Sigmoid colon (tissue), 7 donors: ENCODE data around the gene VWA3B. TPM values are rescaled to one million over a fixed set of nuclear protein-coding genes. Genes with fewer than 3 reads are reported as not detected.
"Not testable (repeated sequence)": the region's sequence is repeated elsewhere in the genome, so short reads cannot be mapped to it uniquely, and the experiment has no call there.

Source experiments
- DNase-seq: peaks from one replicate; pipeline ENCODE4 v3.0.0-alpha.2; 2019
- H3K27ac ChIP-seq, 4 donors: fragments of 200-600 bp; sonication (generic); one replicate each; pipeline ENCODE4 v1.5.1; 2016 to 2019; ENCODE audit warnings: mild to moderate bottlenecking in 1 of 4
- H3K27me3 ChIP-seq, 3 donors: fragments of 200-600 bp; sonication (generic); one replicate each; pipeline ENCODE4 v1.5.1; 2019; ENCODE audit warnings: mild to moderate bottlenecking in 1 of 3
- H3K36me3 ChIP-seq, 4 donors: fragments of 200-600 bp; sonication (generic); one replicate each; pipeline ENCODE4 v1.5.1; 2016 to 2019
- H3K4me1 ChIP-seq, 4 donors: fragments of 200-600 bp; sonication (generic); one replicate each; pipeline ENCODE4 v1.5.1; 2017 to 2019
- H3K4me3 ChIP-seq, 4 donors: fragments of 200-600 bp; sonication (generic); one replicate each; pipeline ENCODE4 v1.5.1; 2017 to 2019; ENCODE audit warnings: mild to moderate bottlenecking in 2 of 4, moderate library complexity in 1 of 4
- H3K9me3 ChIP-seq, 4 donors: fragments of 200-600 bp in 3 of 4; sonication (generic) in 3 of 4; one replicate each; pipeline versions ENCODE4 v1.5.1 to v1.6.1; 2013 to 2019
- EP300 ChIP-seq, 4 donors: sonication (generic); formaldehyde crosslinking; IDR thresholded peaks; one replicate each; pipeline ENCODE4 v1.6.1; 2017; ENCODE audit warnings: antibody characterized with exemption in 4 of 4
- POLR2A ChIP-seq, 2 donors: fragments of 450-650 bp; IDR thresholded peaks; one replicate each; pipeline ENCODE4 v1.6.1; 2016; ENCODE audit warnings: antibody characterized with exemption in 2 of 2, mild to moderate bottlenecking in 2 of 2, moderate library complexity in 2 of 2
- POLR2AphosphoS5 ChIP-seq, 4 donors: sonication (generic); formaldehyde crosslinking; IDR thresholded peaks; one replicate each; pipeline ENCODE4 v1.6.1; 2017; ENCODE audit warnings: antibody characterized with exemption in 4 of 4
- WGBS, 2 donors: extraction: QIAGEN DNeasy Blood & Tissue Kit; methylation state at CpG; one replicate each; pipeline ENCODE4 v1.1.7; 2013; 5-methylcytosine and 5-hydroxymethylcytosine counted together
- intact Hi-C: fragments of 100-400 bp; cut with DNase I; formaldehyde crosslinking; loops from one replicate; pipeline ENCODE4 v1.15.1; 2023
- polyA plus RNA-seq, 3 donors: library from polyadenylated mRNA; stranded (reverse); fragments of 200-250 nt; gene quantifications; one replicate each; pipeline ENCODE4 v1.2.3, GENCODE V29; 2013
- total RNA-seq, 4 donors: library from RNA; depleted of rRNA; stranded (reverse); fragments of >200 nt; gene quantifications; one replicate each; pipeline ENCODE4 v1.1.0, GENCODE V29; 2016
- TF ChIP-seq, protein P1 (sequence below), 4 experiments: fragments of 450-650 bp in 3 of 4; fragments of 200-600 bp in 1 of 4; IDR thresholded peaks; one replicate each; pipeline ENCODE4 v1.5.1; 2016 to 2019; ENCODE audit warnings: antibody characterized with exemption in 4 of 4, mild to moderate bottlenecking in 3 of 4, moderate library complexity in 2 of 4
- donor health status: healthy with polysubstance abuse.
- donor health status: Bipolar disorder and iron deficiency.
- donor health status: healthy.

Gene VWA3B
- total and polyA plus RNA-seq, 7 donors = 0.55 to 1.4 (median 1.2) TPM; not detected in 3

GRCh38 chr2:98134172-98135005 lies 47.4 kb downstream of the VWA3B start:
- H3K27ac ChIP-seq = peak overlapping the region in 1 of 4 donors; percentile 2
- TF ChIP-seq POLR2A (IDR thresholded peaks at IDR 0.05) (no peak), EP300 (IDR thresholded peaks at IDR 0.05) (no peak), POLR2AphosphoS5 (IDR thresholded peaks at IDR 0.05) (peak in 1 of 4 donors; percentile 10)
- TF ChIP-seq, protein P1, sequence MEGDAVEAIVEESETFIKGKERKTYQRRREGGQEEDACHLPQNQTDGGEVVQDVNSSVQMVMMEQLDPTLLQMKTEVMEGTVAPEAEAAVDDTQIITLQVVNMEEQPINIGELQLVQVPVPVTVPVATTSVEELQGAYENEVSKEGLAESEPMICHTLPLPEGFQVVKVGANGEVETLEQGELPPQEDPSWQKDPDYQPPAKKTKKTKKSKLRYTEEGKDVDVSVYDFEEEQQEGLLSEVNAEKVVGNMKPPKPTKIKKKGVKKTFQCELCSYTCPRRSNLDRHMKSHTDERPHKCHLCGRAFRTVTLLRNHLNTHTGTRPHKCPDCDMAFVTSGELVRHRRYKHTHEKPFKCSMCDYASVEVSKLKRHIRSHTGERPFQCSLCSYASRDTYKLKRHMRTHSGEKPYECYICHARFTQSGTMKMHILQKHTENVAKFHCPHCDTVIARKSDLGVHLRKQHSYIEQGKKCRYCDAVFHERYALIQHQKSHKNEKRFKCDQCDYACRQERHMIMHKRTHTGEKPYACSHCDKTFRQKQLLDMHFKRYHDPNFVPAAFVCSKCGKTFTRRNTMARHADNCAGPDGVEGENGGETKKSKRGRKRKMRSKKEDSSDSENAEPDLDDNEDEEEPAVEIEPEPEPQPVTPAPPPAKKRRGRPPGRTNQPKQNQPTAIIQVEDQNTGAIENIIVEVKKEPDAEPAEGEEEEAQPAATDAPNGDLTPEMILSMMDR (IDR thresholded peaks at IDR 0.05) = no peak
- H3K9me3 ChIP-seq = peaks cover 0 to 1% (median 0%) of the 10 kb centered on the region in 4 donors
- H3K36me3 ChIP-seq = no peaks in the 10 kb centered on the region
- DNase-seq = no peak
- no peaks in the 10 kb centered on the region for H3K27me3 ChIP-seq
- no peaks in the 10 kb centered on the region for H3K4me1 ChIP-seq
- WGBS, 2 donors = 59 to 82% methylated on average over 12 of the region's 12 CpGs
- H3K4me3 ChIP-seq = no peak overlapping the region
- intact Hi-C loops = no loop called here

DNA sequence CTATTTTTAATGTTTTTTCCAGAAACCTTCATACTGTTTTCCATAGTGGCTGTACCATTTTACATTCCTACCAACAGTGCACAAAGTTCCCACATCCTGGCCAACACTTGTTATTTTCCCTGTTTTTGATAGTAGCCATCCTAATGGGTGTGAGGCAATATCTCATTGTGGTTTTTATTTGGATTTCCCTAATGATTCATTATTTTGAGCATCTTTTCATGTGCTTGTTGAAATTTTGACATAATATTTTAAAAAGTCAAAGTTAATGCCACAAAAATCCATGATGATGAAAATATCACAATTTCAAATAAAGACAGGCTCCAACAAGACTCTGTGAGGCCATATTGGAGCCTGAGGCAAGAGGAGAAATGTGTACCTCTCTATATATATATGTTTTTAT lies 50.2 kb downstream of the VWA3B start:
- TF ChIP-seq POLR2A (IDR thresholded peaks at IDR 0.05) (no peak), POLR2AphosphoS5 (IDR thresholded peaks at IDR 0.05) (no peak), EP300 (IDR thresholded peaks at IDR 0.05) (no peak)
- TF ChIP-seq, protein P1 (IDR thresholded peaks at IDR 0.05) = no peak
- intact Hi-C loops = no loop called here

GRCh38 chr2:98138978-98139377 lies 52.0 kb downstream of the VWA3B start:
- intact Hi-C loops, H3K4me1 ChIP-seq, H3K4me3 ChIP-seq, H3K9me3 ChIP-seq, DNase-seq, H3K27me3 ChIP-seq, H3K36me3 ChIP-seq, H3K27ac ChIP-seq: not testable (repeated sequence)
- 95 to 98% methylated on average over 28 of the region's 28 CpGs for WGBS, 2 donors

More for the DNA sequence above, 50.2 kb downstream of the VWA3B start:
- no peaks in the 10 kb centered on the region for H3K36me3 ChIP-seq
- peaks cover 0 to 1% (median 0%) of the 10 kb centered on the region in 4 donors for H3K9me3 ChIP-seq
- no peak for DNase-seq
- no peak overlapping the region for H3K4me3 ChIP-seq
- no peak overlapping the region for H3K27ac ChIP-seq
- H3K4me1 ChIP-seq = peaks cover 0 to 4% (median 0%) of the 10 kb centered on the region in 4 donors
- no peaks in the 10 kb centered on the region for H3K27me3 ChIP-seq

GRCh38 chr2:98140210-98140609 lies 53.2 kb downstream of the VWA3B start:
- Histone ChIP-seq H3K4me3 (no peak overlapping the region), H3K4me1 (peaks cover 0 to 4% (median 0%) of the 10 kb centered on the region in 4 donors), H3K27me3 (no peaks in the 10 kb centered on the region), H3K36me3 (no peaks in the 10 kb centered on the region), H3K27ac (no peak overlapping the region), H3K9me3 (peaks cover 0 to 1% (median 0%) of the 10 kb centered on the region in 4 donors)
- TF ChIP-seq EP300 (IDR thresholded peaks at IDR 0.05) = no peak
- TF ChIP-seq POLR2A (IDR thresholded peaks at IDR 0.05) = no peak
- no peak for TF ChIP-seq POLR2AphosphoS5 (IDR thresholded peaks at IDR 0.05)
- TF ChIP-seq, protein P1 (IDR thresholded peaks at IDR 0.05) = no peak
- DNase-seq = no peak
- intact Hi-C loops = no loop called here
- 68 to 69% methylated on average over 5 of the region's 5 CpGs for WGBS, 2 donors

DNA sequence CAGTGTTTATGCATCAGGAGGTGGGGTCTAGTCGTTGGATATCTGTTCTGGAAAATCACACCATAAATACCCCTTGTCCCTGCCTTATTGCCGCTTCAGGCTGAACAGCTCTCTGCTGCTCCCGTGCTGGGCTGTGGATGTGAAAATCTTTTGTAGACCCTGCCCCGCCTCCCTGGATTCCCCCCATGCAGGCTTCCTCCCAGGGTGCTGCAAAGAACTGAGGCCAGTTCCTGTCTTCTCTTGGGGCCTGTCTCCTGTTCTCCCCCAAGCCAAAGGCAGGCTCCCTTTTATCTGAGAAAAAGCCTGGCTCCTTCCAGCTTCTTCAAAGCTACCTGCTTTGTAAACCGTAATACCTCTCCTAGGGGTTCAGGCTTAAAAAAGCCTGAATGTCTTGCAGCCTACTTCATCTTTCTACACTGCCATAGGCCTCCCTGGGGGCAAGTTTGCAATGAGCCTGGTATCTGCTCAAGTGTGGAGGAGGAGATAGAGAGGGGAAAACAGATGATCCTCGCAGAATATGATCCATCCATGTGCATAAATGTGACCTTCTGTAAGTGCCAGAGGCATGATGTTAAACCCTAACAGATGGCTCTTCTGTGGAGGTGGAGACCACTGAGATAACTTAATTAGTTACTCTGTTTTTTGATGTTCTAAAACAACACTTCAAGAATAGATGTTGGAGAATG lies 55.3 kb downstream of the VWA3B start:
- no peak overlapping the region for H3K4me3 ChIP-seq
- DNase-seq = no peak
- 75 to 81% methylated on average over 6 of the region's 6 CpGs for WGBS, 2 donors
- no peaks in the 10 kb centered on the region for H3K9me3 ChIP-seq
- H3K27ac ChIP-seq = no peak overlapping the region
- H3K4me1 ChIP-seq = peaks cover 0 to 4% (median 0%) of the 10 kb centered on the region in 4 donors
- H3K36me3 ChIP-seq = no peaks in the 10 kb centered on the region
- TF ChIP-seq, protein P1 (IDR thresholded peaks at IDR 0.05) = no peak
- TF ChIP-seq EP300 (IDR thresholded peaks at IDR 0.05) (no peak), POLR2A (IDR thresholded peaks at IDR 0.05) (no peak), POLR2AphosphoS5 (IDR thresholded peaks at IDR 0.05) (no peak)
- H3K27me3 ChIP-seq = no peaks in the 10 kb centered on the region
- intact Hi-C loops = no loop called here
